GM23338 (cell line): ENCODE measurements around the gene NRN1. TPM values are rescaled to one million over a fixed set of nuclear protein-coding genes. Genes with fewer than 3 reads are reported as not detected.

Source experiments
- ATAC-seq: fragments of 200-7000 bp; cut with Tn5 transposase; 3 replicates; pipeline ENCODE4 v1.9.1; 2020
- DNase-seq: peaks from one replicate; pipeline ENCODE4 v3.0.0-alpha.2; 2015; ENCODE audit warnings: low spot score
- H2AFZ ChIP-seq: fragments of 200-600 bp; sonication (generic); 2 replicates; pipeline ENCODE4 v1.8.0; 2016; ENCODE audit warnings: antibody characterized with exemption, mild to moderate bottlenecking, moderate library complexity
- H3F3A ChIP-seq: fragments of 200-600 bp; sonication (generic); replicated peaks from 2 replicates; pipeline ENCODE4 v1.8.0; 2017; ENCODE audit warnings: antibody characterized with exemption, mixed run types, low read depth
- H3K27ac ChIP-seq: fragments of 200-600 bp; sonication (generic); 2 replicates; pipeline ENCODE4 v1.6.1; 2016; ENCODE audit warnings: low read depth
- H3K27me3 ChIP-seq: fragments of 200-600 bp; sonication (generic); 2 replicates; pipeline ENCODE4 v1.8.0; 2016; ENCODE audit warnings: mild to moderate bottlenecking, mixed run types, moderate library complexity; ENCODE audit not compliant: insufficient read depth
- H3K36me3 ChIP-seq: fragments of 200-600 bp; sonication (generic); 2 replicates; pipeline ENCODE4 v1.8.0; 2016; ENCODE audit warnings: mild to moderate bottlenecking; ENCODE audit not compliant: insufficient read depth
- H3K4me1 ChIP-seq: fragments of 200-600 bp; sonication (generic); 2 replicates; pipeline ENCODE4 v1.8.0; 2016; ENCODE audit warnings: mild to moderate bottlenecking, moderate library complexity; ENCODE audit not compliant: insufficient read depth
- H3K4me2 ChIP-seq: fragments of 200-600 bp; sonication (generic); 2 replicates; pipeline ENCODE4 v1.7.1; 2017; ENCODE audit warnings: mixed run types
- H3K4me3 ChIP-seq: fragments of 200-600 bp; sonication (generic); 2 replicates; pipeline ENCODE4 v1.6.1; 2016; ENCODE audit warnings: mixed run types
- H3K79me2 ChIP-seq: fragments of 200-600 bp; sonication (generic); replicated peaks from 2 replicates; pipeline ENCODE4 v1.8.0; 2017; ENCODE audit warnings: mild to moderate bottlenecking; ENCODE audit not compliant: insufficient read depth
- H3K9me2 ChIP-seq: fragments of 200-600 bp; sonication (generic); 2 replicates; pipeline ENCODE4 v1.8.0; 2017; ENCODE audit not compliant: insufficient read depth
- H4K20me1 ChIP-seq: fragments of 200-600 bp; sonication (generic); replicated peaks from 2 replicates; pipeline ENCODE4 v1.8.0; 2017; ENCODE audit warnings: mild to moderate bottlenecking; ENCODE audit not compliant: insufficient read depth
- H3K27ac Mint-ChIP-seq: 2 replicates; pipeline ENCODE4 v1.8.0; 2020; ENCODE audit warnings: inconsistent platforms, mild to moderate bottlenecking, moderate library complexity, mixed read lengths
- H3K27me3 Mint-ChIP-seq: 3 replicates; pipeline ENCODE4 v1.8.0; 2022; ENCODE audit warnings: low read depth, mild to moderate bottlenecking, moderate library complexity, mixed read lengths, inconsistent platforms; ENCODE audit not compliant: insufficient read depth, poor library complexity
- H3K36me3 Mint-ChIP-seq: 3 replicates; pipeline ENCODE4 v1.8.0; 2021; ENCODE audit warnings: low read depth, mild to moderate bottlenecking, inconsistent platforms, moderate library complexity, mixed read lengths
- H3K4me1 Mint-ChIP-seq: 3 replicates; pipeline ENCODE4 v1.8.0; 2020; ENCODE audit warnings: mild to moderate bottlenecking, inconsistent platforms, mixed read lengths
- H3K4me3 Mint-ChIP-seq: 3 replicates; pipeline ENCODE4 v1.8.0; 2021; ENCODE audit warnings: moderate library complexity, mild to moderate bottlenecking, inconsistent platforms, mixed read lengths
- H3K9me3 Mint-ChIP-seq: 3 replicates; pipeline ENCODE4 v1.8.0; 2020; ENCODE audit warnings: moderate library complexity, mild to moderate bottlenecking, inconsistent platforms, mixed read lengths
- CREB1 ChIP-seq: fragments of 250-450 bp; sonication (Bioruptor Pico); IDR thresholded peaks from 2 replicates; pipeline ENCODE4 v1.5.0; 2020; ENCODE audit warnings: low read depth, mild to moderate bottlenecking, moderate library complexity
- EZH2phosphoT487 ChIP-seq: fragments of 200-600 bp; sonication (generic); IDR thresholded peaks from one replicate; pipeline ENCODE4 v1.8.1; 2018; ENCODE audit warnings: antibody characterized with exemption; ENCODE audit not compliant: unreplicated experiment
- JUNB ChIP-seq: IDR thresholded peaks from one replicate; pipeline ENCODE4 v1.6.1; 2016; ENCODE audit warnings: antibody characterized with exemption; ENCODE audit not compliant: unreplicated experiment
- NANOG ChIP-seq: IDR thresholded peaks from 2 replicates; pipeline ENCODE4 v1.6.1; 2016; ENCODE audit warnings: antibody characterized with exemption, borderline replicate concordance
- POLR2AphosphoS5 ChIP-seq: IDR thresholded peaks from 2 replicates; pipeline ENCODE4 v1.6.1; 2016; ENCODE audit warnings: antibody characterized with exemption, low read depth
- STAT1 ChIP-seq: IDR thresholded peaks from one replicate; pipeline ENCODE4 v1.6.1; 2016; ENCODE audit warnings: antibody characterized with exemption; ENCODE audit not compliant: unreplicated experiment
- ZNF114 ChIP-seq: fragments of 250-450 bp; sonication (Bioruptor Pico); IDR thresholded peaks from 2 replicates; pipeline ENCODE4 v1.5.0; 2020; ENCODE audit warnings: mild to moderate bottlenecking, moderate library complexity
- ZNF331 ChIP-seq: fragments of 250-450 bp; sonication (Bioruptor Pico); IDR thresholded peaks from 2 replicates; pipeline ENCODE4 v1.5.0; 2020; ENCODE audit warnings: low read depth, mild to moderate bottlenecking, moderate library complexity
- polyA plus RNA-seq: library from polyadenylated mRNA; unstranded; fragments of >200 nt; fragmentation: Nextera tagmentation; extraction: Ambion mirVana; gene quantifications from 2 replicates; pipeline ENCODE4 v1.2.1, GENCODE V29; 2016
- total RNA-seq: library from RNA; depleted of rRNA; stranded (reverse); fragments of >200 nt; shearing (Covaris generic); gene quantifications from 2 replicates; pipeline ENCODE4 v1.2.3, GENCODE V29; 2014
- TF ChIP-seq, protein P1 (sequence below): IDR thresholded peaks from 2 replicates; pipeline ENCODE4 v1.6.1; 2016; ENCODE audit warnings: antibody characterized with exemption
- TF ChIP-seq, protein P2 (sequence below): fragments of 250-450 bp; sonication (Bioruptor Pico); IDR thresholded peaks from 2 replicates; pipeline ENCODE4 v1.5.0; 2020; ENCODE audit warnings: mild to moderate bottlenecking, moderate library complexity
- TF ChIP-seq, protein P3 (sequence below): IDR thresholded peaks from one replicate; pipeline ENCODE4 v1.6.1; 2018; ENCODE audit warnings: antibody characterized with exemption; ENCODE audit not compliant: unreplicated experiment

NRN1 gene
- total and polyA plus RNA-seq, 2 experiments from 2014 or later: 0.71 TPM; not detected in 1

DNA sequence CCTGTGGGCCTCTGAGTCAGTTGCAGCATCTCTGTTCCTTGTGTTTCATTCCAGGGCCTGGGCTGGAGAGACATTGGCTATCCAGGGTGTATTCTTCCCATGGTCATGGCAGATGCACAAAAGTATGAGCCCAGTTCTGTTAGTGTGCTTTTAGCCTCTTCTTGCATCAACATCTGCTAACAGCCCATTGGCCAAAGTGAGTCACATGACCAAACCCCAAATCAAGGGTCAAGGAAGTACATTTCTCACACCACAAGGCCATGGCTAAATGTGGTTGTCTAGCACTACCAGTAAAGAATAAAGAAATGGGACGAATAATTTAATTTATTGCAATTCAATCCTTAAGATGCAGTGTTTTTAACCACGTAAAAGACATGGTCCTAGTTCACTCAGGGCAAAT, 43.9 kb downstream of the NRN1 start:
- H3K4me3 ChIP-seq: no peak overlapping the region
- ATAC-seq (no peak), DNase-seq (no peak)
- H3K27me3 ChIP-seq: no peaks in the 10 kb centered on the region
- Mint-ChIP-seq H3K27me3 (no peaks in the 10 kb centered on the region), H3K27ac (no peak overlapping the region), H3K4me3 (no peak overlapping the region), H3K4me1 (peaks cover 4% of the 10 kb centered on the region; the same call in 1 of the 3 replicates), H3K36me3 (no peaks in the 10 kb centered on the region), H3K9me3 (no peaks in the 10 kb centered on the region)
- H2AFZ ChIP-seq: no peak overlapping the region
- H3K27ac ChIP-seq: no peak overlapping the region
- no peak overlapping the region for H3K4me2 ChIP-seq
- no peaks in the 10 kb centered on the region for H3K36me3 ChIP-seq
- H3K9me2 ChIP-seq: no peaks in the 10 kb centered on the region
- no peaks in the 10 kb centered on the region for H3K4me1 ChIP-seq
- TF ChIP-seq, protein P1, sequence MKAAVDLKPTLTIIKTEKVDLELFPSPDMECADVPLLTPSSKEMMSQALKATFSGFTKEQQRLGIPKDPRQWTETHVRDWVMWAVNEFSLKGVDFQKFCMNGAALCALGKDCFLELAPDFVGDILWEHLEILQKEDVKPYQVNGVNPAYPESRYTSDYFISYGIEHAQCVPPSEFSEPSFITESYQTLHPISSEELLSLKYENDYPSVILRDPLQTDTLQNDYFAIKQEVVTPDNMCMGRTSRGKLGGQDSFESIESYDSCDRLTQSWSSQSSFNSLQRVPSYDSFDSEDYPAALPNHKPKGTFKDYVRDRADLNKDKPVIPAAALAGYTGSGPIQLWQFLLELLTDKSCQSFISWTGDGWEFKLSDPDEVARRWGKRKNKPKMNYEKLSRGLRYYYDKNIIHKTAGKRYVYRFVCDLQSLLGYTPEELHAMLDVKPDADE: no peak
- TF ChIP-seq, protein P2, sequence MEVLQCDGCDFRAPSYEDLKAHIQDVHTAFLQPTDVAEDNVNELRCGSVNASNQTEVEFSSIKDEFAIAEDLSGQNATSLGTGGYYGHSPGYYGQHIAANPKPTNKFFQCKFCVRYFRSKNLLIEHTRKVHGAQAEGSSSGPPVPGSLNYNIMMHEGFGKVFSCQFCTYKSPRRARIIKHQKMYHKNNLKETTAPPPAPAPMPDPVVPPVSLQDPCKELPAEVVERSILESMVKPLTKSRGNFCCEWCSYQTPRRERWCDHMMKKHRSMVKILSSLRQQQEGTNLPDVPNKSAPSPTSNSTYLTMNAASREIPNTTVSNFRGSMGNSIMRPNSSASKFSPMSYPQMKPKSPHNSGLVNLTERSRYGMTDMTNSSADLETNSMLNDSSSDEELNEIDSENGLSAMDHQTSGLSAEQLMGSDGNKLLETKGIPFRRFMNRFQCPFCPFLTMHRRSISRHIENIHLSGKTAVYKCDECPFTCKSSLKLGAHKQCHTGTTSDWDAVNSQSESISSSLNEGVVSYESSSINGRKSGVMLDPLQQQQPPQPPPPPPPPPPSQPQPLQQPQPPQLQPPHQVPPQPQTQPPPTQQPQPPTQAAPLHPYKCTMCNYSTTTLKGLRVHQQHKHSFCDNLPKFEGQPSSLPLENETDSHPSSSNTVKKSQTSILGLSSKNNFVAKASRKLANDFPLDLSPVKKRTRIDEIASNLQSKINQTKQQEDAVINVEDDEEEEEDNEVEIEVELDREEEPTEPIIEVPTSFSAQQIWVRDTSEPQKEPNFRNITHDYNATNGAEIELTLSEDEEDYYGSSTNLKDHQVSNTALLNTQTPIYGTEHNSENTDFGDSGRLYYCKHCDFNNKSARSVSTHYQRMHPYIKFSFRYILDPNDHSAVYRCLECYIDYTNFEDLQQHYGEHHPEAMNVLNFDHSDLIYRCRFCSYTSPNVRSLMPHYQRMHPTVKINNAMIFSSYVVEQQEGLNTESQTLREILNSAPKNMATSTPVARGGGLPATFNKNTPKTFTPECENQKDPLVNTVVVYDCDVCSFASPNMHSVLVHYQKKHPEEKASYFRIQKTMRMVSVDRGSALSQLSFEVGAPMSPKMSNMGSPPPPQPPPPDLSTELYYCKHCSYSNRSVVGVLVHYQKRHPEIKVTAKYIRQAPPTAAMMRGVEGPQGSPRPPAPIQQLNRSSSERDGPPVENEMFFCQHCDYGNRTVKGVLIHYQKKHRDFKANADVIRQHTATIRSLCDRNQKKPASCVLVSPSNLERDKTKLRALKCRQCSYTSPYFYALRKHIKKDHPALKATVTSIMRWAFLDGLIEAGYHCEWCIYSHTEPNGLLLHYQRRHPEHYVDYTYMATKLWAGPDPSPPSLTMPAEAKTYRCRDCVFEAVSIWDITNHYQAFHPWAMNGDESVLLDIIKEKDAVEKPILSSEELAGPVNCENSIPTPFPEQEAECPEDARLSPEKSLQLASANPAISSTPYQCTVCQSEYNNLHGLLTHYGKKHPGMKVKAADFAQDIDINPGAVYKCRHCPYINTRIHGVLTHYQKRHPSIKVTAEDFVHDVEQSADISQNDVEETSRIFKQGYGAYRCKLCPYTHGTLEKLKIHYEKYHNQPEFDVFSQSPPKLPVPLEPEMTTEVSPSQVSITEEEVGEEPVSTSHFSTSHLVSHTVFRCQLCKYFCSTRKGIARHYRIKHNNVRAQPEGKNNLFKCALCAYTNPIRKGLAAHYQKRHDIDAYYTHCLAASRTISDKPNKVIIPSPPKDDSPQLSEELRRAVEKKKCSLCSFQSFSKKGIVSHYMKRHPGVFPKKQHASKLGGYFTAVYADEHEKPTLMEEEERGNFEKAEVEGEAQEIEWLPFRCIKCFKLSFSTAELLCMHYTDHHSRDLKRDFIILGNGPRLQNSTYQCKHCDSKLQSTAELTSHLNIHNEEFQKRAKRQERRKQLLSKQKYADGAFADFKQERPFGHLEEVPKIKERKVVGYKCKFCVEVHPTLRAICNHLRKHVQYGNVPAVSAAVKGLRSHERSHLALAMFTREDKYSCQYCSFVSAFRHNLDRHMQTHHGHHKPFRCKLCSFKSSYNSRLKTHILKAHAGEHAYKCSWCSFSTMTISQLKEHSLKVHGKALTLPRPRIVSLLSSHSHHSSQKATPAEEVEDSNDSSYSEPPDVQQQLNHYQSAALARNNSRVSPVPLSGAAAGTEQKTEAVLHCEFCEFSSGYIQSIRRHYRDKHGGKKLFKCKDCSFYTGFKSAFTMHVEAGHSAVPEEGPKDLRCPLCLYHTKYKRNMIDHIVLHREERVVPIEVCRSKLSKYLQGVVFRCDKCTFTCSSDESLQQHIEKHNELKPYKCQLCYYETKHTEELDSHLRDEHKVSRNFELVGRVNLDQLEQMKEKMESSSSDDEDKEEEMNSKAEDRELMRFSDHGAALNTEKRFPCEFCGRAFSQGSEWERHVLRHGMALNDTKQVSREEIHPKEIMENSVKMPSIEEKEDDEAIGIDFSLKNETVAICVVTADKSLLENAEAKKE (CRISPR knock-in tag): no peak
- TF ChIP-seq ZNF331 (no peak), NANOG (no peak)
- no peaks in the 10 kb centered on the region for H3F3A ChIP-seq
- no peaks in the 10 kb centered on the region for H4K20me1 ChIP-seq
- H3K79me2 ChIP-seq: no peaks in the 10 kb centered on the region

DNA sequence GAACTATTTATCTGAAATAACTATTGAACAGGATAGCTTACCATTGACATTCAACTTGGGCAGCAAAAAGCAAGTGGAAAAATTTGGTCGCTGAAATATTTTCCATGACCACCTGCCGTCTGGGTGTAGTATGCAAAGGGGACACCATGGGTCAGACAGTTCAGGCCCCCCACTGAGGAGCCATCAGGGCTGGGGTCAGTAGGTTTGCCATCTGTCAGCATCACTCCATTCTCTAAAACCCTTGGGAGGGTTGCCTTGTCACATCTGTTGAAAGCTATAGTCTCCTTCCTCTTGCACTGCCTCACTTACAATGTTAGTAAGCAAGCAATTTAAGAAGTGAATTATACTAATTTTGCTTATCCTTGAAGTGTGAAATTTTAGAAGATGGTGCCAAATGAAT, 44.9 kb downstream of the NRN1 start:
- no peaks in the 10 kb centered on the region for H3K79me2 ChIP-seq
- H3K4me3 ChIP-seq: no peak overlapping the region
- no peak for DNase-seq
- Mint-ChIP-seq H3K9me3 (no peaks in the 10 kb centered on the region), H3K4me1 (peaks cover 4% of the 10 kb centered on the region; the same call in 1 of the 3 replicates), H3K36me3 (no peaks in the 10 kb centered on the region), H3K4me3 (no peak overlapping the region), H3K27me3 (no peaks in the 10 kb centered on the region), H3K27ac (no peak overlapping the region)
- H3K4me1 ChIP-seq: no peaks in the 10 kb centered on the region; the same call in 1 of the 2 replicates
- H3K36me3 ChIP-seq: no peaks in the 10 kb centered on the region
- H3K27ac ChIP-seq: no peak overlapping the region
- no peaks in the 10 kb centered on the region for H3K27me3 ChIP-seq
- H2AFZ ChIP-seq: no peak overlapping the region
- H4K20me1 ChIP-seq: no peaks in the 10 kb centered on the region
- no peaks in the 10 kb centered on the region for H3K9me2 ChIP-seq
- ATAC-seq: no peak
- no peaks in the 10 kb centered on the region for H3F3A ChIP-seq
- no peak overlapping the region for H3K4me2 ChIP-seq
- TF ChIP-seq STAT1 (no peak), ZNF114 (CRISPR knock-in tag) (no peak), POLR2AphosphoS5 (no peak), CREB1 (CRISPR knock-in tag) (no peak), JUNB (no peak), EZH2phosphoT487 (no peak)
- TF ChIP-seq, protein P3, sequence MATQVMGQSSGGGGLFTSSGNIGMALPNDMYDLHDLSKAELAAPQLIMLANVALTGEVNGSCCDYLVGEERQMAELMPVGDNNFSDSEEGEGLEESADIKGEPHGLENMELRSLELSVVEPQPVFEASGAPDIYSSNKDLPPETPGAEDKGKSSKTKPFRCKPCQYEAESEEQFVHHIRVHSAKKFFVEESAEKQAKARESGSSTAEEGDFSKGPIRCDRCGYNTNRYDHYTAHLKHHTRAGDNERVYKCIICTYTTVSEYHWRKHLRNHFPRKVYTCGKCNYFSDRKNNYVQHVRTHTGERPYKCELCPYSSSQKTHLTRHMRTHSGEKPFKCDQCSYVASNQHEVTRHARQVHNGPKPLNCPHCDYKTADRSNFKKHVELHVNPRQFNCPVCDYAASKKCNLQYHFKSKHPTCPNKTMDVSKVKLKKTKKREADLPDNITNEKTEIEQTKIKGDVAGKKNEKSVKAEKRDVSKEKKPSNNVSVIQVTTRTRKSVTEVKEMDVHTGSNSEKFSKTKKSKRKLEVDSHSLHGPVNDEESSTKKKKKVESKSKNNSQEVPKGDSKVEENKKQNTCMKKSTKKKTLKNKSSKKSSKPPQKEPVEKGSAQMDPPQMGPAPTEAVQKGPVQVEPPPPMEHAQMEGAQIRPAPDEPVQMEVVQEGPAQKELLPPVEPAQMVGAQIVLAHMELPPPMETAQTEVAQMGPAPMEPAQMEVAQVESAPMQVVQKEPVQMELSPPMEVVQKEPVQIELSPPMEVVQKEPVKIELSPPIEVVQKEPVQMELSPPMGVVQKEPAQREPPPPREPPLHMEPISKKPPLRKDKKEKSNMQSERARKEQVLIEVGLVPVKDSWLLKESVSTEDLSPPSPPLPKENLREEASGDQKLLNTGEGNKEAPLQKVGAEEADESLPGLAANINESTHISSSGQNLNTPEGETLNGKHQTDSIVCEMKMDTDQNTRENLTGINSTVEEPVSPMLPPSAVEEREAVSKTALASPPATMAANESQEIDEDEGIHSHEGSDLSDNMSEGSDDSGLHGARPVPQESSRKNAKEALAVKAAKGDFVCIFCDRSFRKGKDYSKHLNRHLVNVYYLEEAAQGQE: no peak
